Melanocyte of skin (primary cell): ENCODE measurements around the gene SENP3. TPM values are rescaled to one million over a fixed set of nuclear protein-coding genes. Genes with fewer than 3 reads are reported as not detected.

Experiments
- small RNA-seq, 2 donors: library from RNA; depleted of rRNA; stranded (forward); fragments of <200 nt; gene quantifications; one replicate each; pipeline ENCODE3, GENCODE V24; 2012
- total RNA-seq, 2 donors: library from RNA; depleted of rRNA; stranded (reverse); fragments of >200 nt; gene quantifications; 2 replicates each; pipeline ENCODE4 v1.2.3, GENCODE V29; 2012

SENP3 gene
- 100 to 1,000 TPM in 1 of 2 donors, 10 to 100 TPM in 1; 67.4 to 114 TPM for total RNA-seq

DNA sequence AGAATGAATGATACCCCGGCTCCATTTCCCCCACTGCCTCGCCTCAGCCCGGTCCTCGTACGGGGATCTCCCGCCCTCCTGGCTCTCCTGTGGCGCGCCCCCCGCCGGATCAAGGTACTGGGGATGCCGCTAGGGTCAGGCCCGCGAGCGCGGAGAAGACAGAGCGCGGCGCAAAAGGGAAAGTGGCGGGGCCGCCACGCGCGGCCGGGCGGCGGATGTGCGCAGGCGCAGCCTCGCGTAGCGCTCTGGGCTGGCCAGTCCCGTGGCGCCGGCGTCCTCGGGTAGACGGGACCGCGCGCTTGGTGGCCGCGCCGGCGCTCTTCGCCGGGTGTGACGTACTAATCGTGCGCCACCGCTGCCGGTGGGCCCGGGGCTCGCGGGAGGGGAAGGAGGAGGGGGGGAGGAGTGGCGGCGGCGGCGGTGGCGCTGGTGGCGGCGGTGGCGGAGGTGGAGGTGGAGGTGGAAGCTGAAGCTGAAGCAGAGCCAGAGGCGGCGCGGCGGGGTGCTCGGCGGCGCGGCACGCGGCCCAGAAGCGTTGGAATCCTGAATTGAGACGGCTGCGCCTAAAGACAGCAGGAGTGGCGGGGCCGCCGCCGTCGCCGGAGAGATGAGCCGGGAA is at the start of gene SENP3:
TSS of gene SENP3 (plus strand) at position 331 of the 619 bp plus-strand sequence. CDS start 1,158 bp downstream, outside the sequence.

DNA sequence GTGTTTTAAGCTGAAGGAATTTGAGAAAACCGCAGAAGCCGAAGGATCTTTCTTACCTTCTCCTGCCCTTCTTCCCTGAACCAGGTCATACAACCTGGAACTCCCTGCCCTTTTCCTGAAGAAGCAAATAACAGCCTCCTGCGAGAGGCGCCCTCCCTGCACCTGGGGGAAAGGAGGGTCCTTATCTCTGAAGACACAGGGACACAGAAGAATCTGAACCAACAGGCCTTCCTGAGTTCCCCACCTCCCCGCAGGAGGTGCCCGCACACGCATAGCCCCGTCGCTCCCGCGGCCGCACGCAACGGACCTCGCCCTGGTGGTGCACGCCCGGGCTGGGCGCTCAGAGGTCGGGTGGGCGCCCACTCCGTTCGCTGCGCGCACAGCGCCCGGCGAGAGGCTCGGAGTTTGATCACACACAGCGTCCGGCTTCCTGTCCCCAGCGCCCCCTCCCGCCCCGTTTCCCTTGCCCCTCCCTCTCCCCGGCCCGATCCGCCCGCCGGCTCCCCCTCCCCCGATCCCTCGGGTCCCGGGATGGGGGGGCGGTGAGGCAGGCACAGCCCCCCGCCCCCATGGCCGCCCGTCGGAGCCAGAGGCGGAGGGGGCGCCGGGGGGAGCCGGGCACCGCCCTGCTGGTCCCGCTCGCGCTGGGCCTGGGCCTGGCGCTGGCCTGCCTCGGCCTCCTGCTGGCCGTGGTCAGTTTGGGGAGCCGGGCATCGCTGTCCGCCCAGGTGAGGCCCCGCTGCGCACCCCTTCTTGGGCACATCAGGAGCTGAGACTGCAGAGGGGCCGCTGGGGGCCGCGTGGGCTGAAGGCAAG is 12.9 kb upstream of the SENP3 start, which contains the start of gene TNFSF12:
TSS of gene TNFSF12 (plus strand) at position 474 of the 816 bp plus-strand sequence. CDS start at position 570, 96 bp downstream.

DNA sequence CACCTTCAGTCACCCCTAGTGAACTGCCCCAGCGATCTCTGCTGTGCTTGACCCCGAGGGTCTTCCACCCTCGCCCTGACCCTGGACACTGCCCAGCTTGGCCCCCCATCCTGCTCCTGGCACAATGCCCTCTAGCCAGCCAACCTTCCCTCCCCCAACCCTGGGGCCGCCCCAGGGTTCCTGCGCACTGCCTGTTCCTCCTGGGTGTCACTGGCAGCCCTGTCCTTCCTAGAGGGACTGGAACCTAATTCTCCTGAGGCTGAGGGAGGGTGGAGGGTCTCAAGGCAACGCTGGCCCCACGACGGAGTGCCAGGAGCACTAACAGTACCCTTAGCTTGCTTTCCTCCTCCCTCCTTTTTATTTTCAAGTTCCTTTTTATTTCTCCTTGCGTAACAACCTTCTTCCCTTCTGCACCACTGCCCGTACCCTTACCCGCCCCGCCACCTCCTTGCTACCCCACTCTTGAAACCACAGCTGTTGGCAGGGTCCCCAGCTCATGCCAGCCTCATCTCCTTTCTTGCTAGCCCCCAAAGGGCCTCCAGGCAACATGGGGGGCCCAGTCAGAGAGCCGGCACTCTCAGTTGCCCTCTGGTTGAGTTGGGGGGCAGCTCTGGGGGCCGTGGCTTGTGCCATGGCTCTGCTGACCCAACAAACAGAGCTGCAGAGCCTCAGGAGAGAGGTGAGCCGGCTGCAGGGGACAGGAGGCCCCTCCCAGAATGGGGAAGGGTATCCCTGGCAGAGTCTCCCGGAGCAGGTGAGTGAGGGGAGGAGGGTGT is 3.0 kb upstream of the SENP3 start, which contains the start of gene TNFSF13:
TSS of gene TNFSF13 (plus strand) at position 207 of the 776 bp plus-strand sequence. CDS start at position 497, 290 bp downstream.

DNA sequence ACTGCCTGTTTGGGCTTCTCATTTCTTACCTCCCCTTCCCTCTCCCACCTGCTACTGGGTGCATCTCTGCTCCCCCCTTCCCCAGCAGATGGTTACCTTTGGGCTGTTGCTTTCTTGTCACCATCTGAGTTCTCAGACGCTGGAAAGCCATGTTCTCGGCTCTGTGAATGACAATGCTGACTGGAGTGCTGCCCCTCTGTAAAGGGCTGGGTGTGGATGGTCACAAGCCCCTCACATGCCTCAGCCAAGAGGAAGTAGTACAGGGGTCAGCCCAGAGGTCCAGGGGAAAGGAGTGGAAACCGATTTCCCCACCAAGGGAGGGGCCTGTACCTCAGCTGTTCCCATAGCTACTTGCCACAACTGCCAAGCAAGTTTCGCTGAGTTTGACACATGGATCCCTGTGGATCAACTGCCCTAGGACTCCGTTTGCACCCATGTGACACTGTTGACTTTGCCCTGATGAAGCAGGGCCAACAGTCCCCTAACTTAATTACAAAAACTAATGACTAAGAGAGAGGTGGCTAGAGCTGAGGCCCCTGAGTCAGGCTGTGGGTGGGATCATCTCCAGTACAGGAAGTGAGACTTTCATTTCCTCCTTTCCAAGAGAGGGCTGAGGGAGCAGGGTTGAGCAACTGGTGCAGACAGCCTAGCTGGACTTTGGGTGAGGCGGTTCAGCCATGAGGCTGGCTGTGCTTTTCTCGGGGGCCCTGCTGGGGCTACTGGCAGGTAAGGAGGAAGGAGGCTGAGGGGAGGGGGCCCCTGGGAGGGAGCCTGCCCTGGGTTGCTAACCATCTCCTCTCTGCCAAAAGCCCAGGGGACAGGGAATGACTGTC is 17.5 kb downstream of the SENP3 start, which contains the start of gene CD68:
TSS of gene CD68 (plus strand) at position 638 of the 833 bp plus-strand sequence. CDS start at position 678, 40 bp downstream.

DNA sequence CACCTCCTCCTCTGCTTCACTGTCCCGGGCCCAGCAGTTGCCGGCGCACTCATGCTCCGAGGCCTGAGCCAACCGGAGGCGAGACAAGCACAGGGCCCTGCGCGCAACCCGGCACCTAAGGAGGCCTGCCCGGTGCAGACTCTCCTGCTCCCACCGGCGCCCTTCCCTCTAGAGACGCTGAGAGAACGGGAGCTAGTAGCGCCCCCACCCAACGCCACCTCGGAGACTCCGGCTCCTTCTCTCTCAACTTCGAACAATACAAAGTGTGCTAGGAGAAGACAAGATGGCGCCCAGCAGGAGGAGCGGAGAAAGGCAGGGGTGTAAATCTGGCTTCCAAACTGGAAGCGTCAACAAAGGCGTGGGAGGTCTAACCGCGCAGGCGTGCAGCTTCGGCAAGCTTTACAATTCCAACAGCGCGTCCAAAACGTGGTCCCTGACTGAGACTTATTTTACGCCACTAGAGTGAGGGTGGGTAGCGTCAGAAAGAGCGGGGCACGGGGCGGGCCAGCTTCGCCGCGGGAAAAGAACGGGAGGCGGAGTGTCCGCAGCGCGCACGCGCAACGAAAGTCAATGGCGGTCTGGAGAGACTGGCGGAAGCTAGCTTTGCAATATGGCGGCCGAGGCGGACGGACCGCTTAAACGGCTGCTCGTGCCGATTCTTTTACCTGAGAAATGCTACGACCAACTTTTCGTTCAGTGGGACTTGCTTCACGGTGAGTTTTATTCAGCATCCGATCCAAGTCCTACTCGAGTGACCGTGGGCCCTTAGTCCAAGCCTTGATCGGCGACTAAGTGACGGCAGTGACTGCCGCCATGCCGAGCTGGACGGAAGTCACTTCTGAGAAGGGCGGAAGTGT is 21.8 kb downstream of the SENP3 start, which contains the start of gene MPDU1:
TSS of gene MPDU1 (plus strand) at position 600 of the 857 bp plus-strand sequence. CDS start at position 611, 11 bp downstream.

GRCh38 chr17:7589891-7590691 is 28.4 kb downstream of the SENP3 start, which contains the start of gene SOX15:
TSS of gene SOX15 (minus strand) at chr17:7590094. CDS start at chr17:7589676, 418 bp downstream.

DNA sequence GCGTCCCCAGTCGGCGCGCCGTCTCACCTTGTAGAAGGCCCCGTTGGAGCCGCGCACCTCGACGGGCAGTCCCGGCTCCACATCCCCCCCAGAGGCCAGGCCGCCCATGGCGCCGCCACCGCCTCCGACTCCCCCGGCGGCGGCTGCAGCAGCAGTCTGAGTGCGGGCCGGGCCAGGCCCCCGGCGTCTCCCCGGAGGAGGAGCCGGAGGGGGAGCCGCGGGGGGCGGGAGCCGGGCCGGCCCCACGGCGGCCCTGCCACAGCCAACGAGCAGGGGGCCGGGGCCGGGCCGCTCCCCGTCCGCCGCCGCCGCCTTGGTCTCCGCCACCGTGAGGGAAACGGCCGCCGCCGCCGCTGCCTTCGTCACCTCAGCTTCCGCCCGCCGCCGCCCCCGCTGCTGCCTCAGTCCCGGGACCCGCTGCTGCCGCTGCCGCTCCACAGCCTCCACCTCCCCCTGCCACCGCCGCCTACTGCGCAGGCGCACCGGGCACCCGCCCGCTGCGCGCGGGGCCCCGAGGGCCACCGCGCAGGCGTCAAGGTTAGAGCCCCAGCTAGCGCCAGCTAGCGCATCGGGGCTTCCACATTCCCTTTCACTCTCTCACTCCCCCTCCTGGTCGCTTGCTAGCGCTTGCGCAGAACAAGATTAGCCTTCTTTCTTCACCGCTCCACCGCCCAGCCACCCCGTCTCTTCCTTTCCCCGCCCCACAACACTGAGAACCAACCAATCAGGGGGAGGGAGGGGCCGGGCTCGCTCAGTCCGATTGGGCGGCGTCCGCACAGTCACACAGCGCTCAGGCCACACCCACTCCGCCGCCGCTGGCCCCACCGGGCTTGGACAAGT is 52.9 kb downstream of the SENP3 start, which contains the start of gene FXR2:
TSS of gene FXR2 (minus strand) at position 473 of the 840 bp plus-strand sequence. CDS start at position 108, 365 bp downstream.

Small RNA genes lying within 50 kb of the gene (small RNA-seq; reads per million reads assigned to genes)
- gene CD68 (0 reads per million in 2 donors), gene RF00019 (0 reads per million in 2 donors), gene SNORA48 (0 reads per million in 2 donors), gene SNORD10 (0 reads per million in 2 donors)

Other genes starting within 250 kb of the SENP3 start
- gene GPS2, start 246.6 kb upstream of the SENP3 start, total RNA-seq = 10 to 100 TPM; 74.7 to 87.2 TPM
- gene NEURL4, start 232.6 kb upstream of the SENP3 start, total RNA-seq = 10 to 100 TPM; 14.8 to 16.7 TPM
- gene ACAP1, start 225.4 kb upstream of the SENP3 start, total RNA-seq = under 1 TPM in 1 of 2 donors, not detected in 1; 0.67 TPM
- 1 to 10 TPM; 1.3 to 3.4 TPM for gene KCTD11, start 209.8 kb upstream of the SENP3 start, total RNA-seq
- gene TMEM95, start 206.8 kb upstream of the SENP3 start, total RNA-seq = not detected
- gene TNK1, start 180.8 kb upstream of the SENP3 start, total RNA-seq = under 1 TPM; 0.69 to 1.00 TPM
- 10 to 100 TPM in 1 of 2 donors, 1 to 10 TPM in 1; 9.6 to 12.0 TPM for gene PLSCR3, start 167.4 kb upstream of the SENP3 start, total RNA-seq
- gene TMEM256, start 157.8 kb upstream of the SENP3 start, total RNA-seq = 100 to 1,000 TPM in 1 of 2 donors, 10 to 100 TPM in 1; 73.0 to 107 TPM
- 1 to 10 TPM; 4.0 to 4.1 TPM for gene NLGN2, start 154.1 kb upstream of the SENP3 start, total RNA-seq
- gene SPEM1, start 141.6 kb upstream of the SENP3 start, total RNA-seq = not detected
- not detected for gene SPEM2, start 136.3 kb upstream of the SENP3 start, total RNA-seq
- gene SPEM3, start 133.1 kb upstream of the SENP3 start, total RNA-seq = not detected
- gene TMEM102, start 126.5 kb upstream of the SENP3 start, total RNA-seq = 1 to 10 TPM; 7.3 to 7.9 TPM
- gene FGF11, start 122.4 kb upstream of the SENP3 start, total RNA-seq = under 1 TPM; under 0.01 to 0.33 TPM
- gene CHRNB1, start 116.9 kb upstream of the SENP3 start, total RNA-seq = 1 to 10 TPM; 5.5 to 5.7 TPM
- 10 to 100 TPM; 16.3 to 23.1 TPM for gene ZBTB4, start 82.3 kb upstream of the SENP3 start, total RNA-seq
- not detected for gene SLC35G6, start 80.5 kb upstream of the SENP3 start, total RNA-seq
- gene POLR2A, start 77.6 kb upstream of the SENP3 start, total RNA-seq = 10 to 100 TPM; 95.3 to 96.9 TPM
- gene TNFSF12, start 12.9 kb upstream of the SENP3 start, total RNA-seq = 10 to 100 TPM; 14.8 to 19.3 TPM
- gene TNFSF13, start 3.2 kb upstream of the SENP3 start, total RNA-seq = 1 to 10 TPM; 2.4 to 2.7 TPM
- gene CD68, start 17.7 kb downstream of the SENP3 start, total RNA-seq = 10 to 100 TPM; 18.3 to 20.0 TPM
- 100 to 1,000 TPM; 181 to 189 TPM for gene MPDU1, start 21.9 kb downstream of the SENP3 start, total RNA-seq
- gene SOX15, start 28.2 kb downstream of the SENP3 start, total RNA-seq = under 1 TPM in 1 of 2 donors, not detected in 1; 0.33 TPM
- 10 to 100 TPM; 36.3 to 36.5 TPM for gene FXR2, start 53.0 kb downstream of the SENP3 start, total RNA-seq
- 10 to 100 TPM; 22.4 to 24.6 TPM for gene SAT2, start 65.9 kb downstream of the SENP3 start, total RNA-seq
- under 1 TPM; 0.33 to 0.34 TPM for gene SHBG, start 68.2 kb downstream of the SENP3 start, total RNA-seq
- not detected for gene ATP1B2, start 89.0 kb downstream of the SENP3 start, total RNA-seq
- 10 to 100 TPM; 43.0 to 47.1 TPM for gene TP53, start 125.6 kb downstream of the SENP3 start, total RNA-seq
- gene WRAP53, start 126.6 kb downstream of the SENP3 start, total RNA-seq = 10 to 100 TPM in 1 of 2 donors, 1 to 10 TPM in 1; 8.6 to 17.3 TPM
- gene EFNB3, start 143.3 kb downstream of the SENP3 start, total RNA-seq = 1 to 10 TPM in 1 of 2 donors, under 1 TPM in 1; 0.33 to 1.0 TPM
- gene DNAH2, start 155.8 kb downstream of the SENP3 start, total RNA-seq = under 1 TPM; under 0.01 TPM